WTC11 (cell line): ENCODE data around the gene FAM131C. TPM values are rescaled to one million over a fixed set of nuclear protein-coding genes. Genes with fewer than 3 reads are reported as not detected.
"Not testable (repeated sequence)": the region's sequence is repeated elsewhere in the genome, so short reads cannot be mapped to it uniquely, and the experiment has no call there.

ENCODE experiments used
- ATAC-seq: fragments of 200-7000 bp; cut with Tn5 transposase; 2 replicates; pipeline ENCODE4 v1.10.0; 2021; ENCODE audit warnings: mild to moderate bottlenecking, moderate library complexity
- CTCF ChIA-PET: fragments of 300-600 bp; sonication (Branson Sonifier 250); formaldehyde crosslinking; loops from one replicate; lab custom pipeline; 2021; ENCODE audit warnings: antibody characterized with exemption; lab: Charles Lee
- POLR2A ChIA-PET: fragments of 350-600 bp; sonication (Branson Sonifier 250); formaldehyde crosslinking; loops from one replicate; lab custom pipeline; 2021; ENCODE audit warnings: antibody characterized with exemption; lab: Charles Lee
- DNase-seq: peaks from one replicate; pipeline ENCODE4 v3.0.0; 2021; ENCODE audit warnings: low spot score
- H3K27ac Mint-ChIP-seq: 2 replicates; pipeline ENCODE4 v1.8.0; 2021; ENCODE audit warnings: mixed read lengths
- H3K27me3 Mint-ChIP-seq: 2 replicates; pipeline ENCODE4 v1.8.0; 2021; ENCODE audit warnings: low read depth, mild to moderate bottlenecking, moderate library complexity, mixed read lengths
- H3K36me3 Mint-ChIP-seq: 2 replicates; pipeline ENCODE4 v1.8.0; 2021; ENCODE audit warnings: mixed read lengths
- H3K4me1 Mint-ChIP-seq: 2 replicates; pipeline ENCODE4 v1.8.0; 2022; ENCODE audit warnings: mixed read lengths
- H3K4me3 Mint-ChIP-seq: 2 replicates; pipeline ENCODE4 v1.8.0; 2021; ENCODE audit warnings: mild to moderate bottlenecking, moderate library complexity, mixed read lengths
- H3K9me3 Mint-ChIP-seq: 2 replicates; pipeline ENCODE4 v1.8.0; 2021; ENCODE audit warnings: mixed read lengths
- ATF2 ChIP-seq: sonication (generic); formaldehyde crosslinking; IDR thresholded peaks from 2 replicates; pipeline ENCODE4 v1.8.1; 2022; ENCODE audit warnings: low read depth, missing genetic modification reagents, borderline replicate concordance
- CREM ChIP-seq: sonication (generic); formaldehyde crosslinking; IDR thresholded peaks from 2 replicates; pipeline ENCODE4 v1.8.1; 2022; ENCODE audit warnings: mild to moderate bottlenecking, missing genetic modification reagents, moderate library complexity
- E2F5 ChIP-seq: sonication (generic); formaldehyde crosslinking; IDR thresholded peaks from 2 replicates; pipeline ENCODE4 v1.8.1; 2022; ENCODE audit warnings: mild to moderate bottlenecking, moderate library complexity, missing genetic modification reagents
- ESRRA ChIP-seq: sonication (generic); formaldehyde crosslinking; IDR thresholded peaks from 2 replicates; pipeline ENCODE4 v1.8.1; 2022; ENCODE audit warnings: mild to moderate bottlenecking, missing genetic modification reagents, borderline replicate concordance
- FOXP4 ChIP-seq: sonication (generic); formaldehyde crosslinking; IDR thresholded peaks from 2 replicates; pipeline ENCODE4 v1.8.0; 2022; ENCODE audit warnings: mild to moderate bottlenecking, missing genetic modification reagents
- IRF2 ChIP-seq: sonication (generic); formaldehyde crosslinking; IDR thresholded peaks from 2 replicates; pipeline ENCODE4 v1.8.0; 2022; ENCODE audit warnings: low read depth, missing genetic modification reagents, borderline replicate concordance
- JUN ChIP-seq: sonication (generic); formaldehyde crosslinking; IDR thresholded peaks from 2 replicates; pipeline ENCODE4 v1.8.0; 2023; ENCODE audit warnings: mild to moderate bottlenecking, missing genetic modification reagents
- MAX ChIP-seq: sonication (generic); formaldehyde crosslinking; IDR thresholded peaks from 2 replicates; pipeline ENCODE4 v1.8.0; 2022; ENCODE audit warnings: mild to moderate bottlenecking, missing genetic modification reagents
- NFE2L1 ChIP-seq: sonication (generic); formaldehyde crosslinking; IDR thresholded peaks from 2 replicates; pipeline ENCODE4 v1.8.1; 2023; ENCODE audit warnings: missing genetic modification reagents
- NR3C1 ChIP-seq: sonication (generic); formaldehyde crosslinking; conservative IDR thresholded peaks from 2 replicates; pipeline ENCODE4 v1.8.1; 2023; ENCODE audit warnings: low read depth, mild to moderate bottlenecking, missing genetic modification reagents
- OVOL2 ChIP-seq: fragments of 250-450 bp; sonication (Bioruptor Pico); IDR thresholded peaks from 2 replicates; pipeline ENCODE4 v1.9.0; 2021; ENCODE audit warnings: mild to moderate bottlenecking, borderline replicate concordance
- RELA ChIP-seq: sonication (generic); formaldehyde crosslinking; IDR thresholded peaks from 2 replicates; pipeline ENCODE4 v1.8.1; 2022; ENCODE audit warnings: missing genetic modification reagents, mild to moderate bottlenecking, borderline replicate concordance
- STAT6 ChIP-seq: sonication (generic); formaldehyde crosslinking; conservative IDR thresholded peaks from 2 replicates; pipeline ENCODE4 v1.8.1; 2023; ENCODE audit warnings: mild to moderate bottlenecking, low read depth, missing genetic modification reagents, moderate library complexity
- TEAD1 ChIP-seq: sonication (generic); formaldehyde crosslinking; IDR thresholded peaks from 2 replicates; pipeline ENCODE4 v1.8.0; 2022; ENCODE audit warnings: mild to moderate bottlenecking, missing genetic modification reagents
- total RNA-seq: library from RNA; stranded (reverse); gene quantifications from 3 replicates; pipeline ENCODE4 v1.2.3, GENCODE V29; 2021

Gene FAM131C
- total RNA-seq, 1 experiment from 2014 or later = 1.4 TPM

GRCh38 chr1:16042096-16042495, 31.4 kb downstream of the FAM131C start:
- ATAC-seq (no peak; the same call in 1 of the 2 replicates), DNase-seq (no peak)
- Mint-ChIP-seq H3K36me3 (no peaks in the 10 kb centered on the region), H3K27me3 (peaks cover 1% of the 10 kb centered on the region), H3K4me3 (no peak overlapping the region), H3K4me1 (no peaks in the 10 kb centered on the region), H3K27ac (no peak overlapping the region), H3K9me3 (no peaks in the 10 kb centered on the region)
- CTCF ChIA-PET = interaction anchor here (2.7 kb wide), 1 partner anchor 13 kb away, joined by 9 read pairs; no protein-coding TSS in a partner anchor
- POLR2A ChIA-PET = no interaction called here
- no peak for TF ChIP-seq ATF2 (CRISPR knock-in tag)
- no peak for TF ChIP-seq NFE2L1
- TF ChIP-seq ESRRA (CRISPR knock-in tag) = no peak
- no peak for TF ChIP-seq RELA (CRISPR knock-in tag)
- no peak for TF ChIP-seq IRF2 (CRISPR knock-in tag)
- no peak for TF ChIP-seq E2F5 (CRISPR knock-in tag)
- TF ChIP-seq FOXP4 (CRISPR knock-in tag) = no peak
- TF ChIP-seq OVOL2 = no peak
- TF ChIP-seq TEAD1 = no peak
- no peak for TF ChIP-seq NR3C1
- TF ChIP-seq CREM = no peak
- no peak for TF ChIP-seq JUN (CRISPR knock-in tag)
- TF ChIP-seq, all 79 proteins: peak for 0

- no peak for ATAC-seq
- no peak overlapping the region for H3K27ac Mint-ChIP-seq
- no peaks in the 10 kb centered on the region for H3K27me3 Mint-ChIP-seq
- H3K36me3 Mint-ChIP-seq = no peaks in the 10 kb centered on the region
- TF ChIP-seq STAT6 (CRISPR knock-in tag) = no peak
- no peak for TF ChIP-seq MAX (CRISPR knock-in tag)
- H3K4me3 Mint-ChIP-seq = no peak overlapping the region
- H3K4me1 Mint-ChIP-seq = no peaks in the 10 kb centered on the region
- DNase-seq = no peak
- no peaks in the 10 kb centered on the region for H3K9me3 Mint-ChIP-seq
- ChIA-PET POLR2A (no interaction called here), CTCF (interaction anchor here (2.7 kb wide), 1 partner anchor 14 kb away, joined by 9 read pairs; no protein-coding TSS in a partner anchor)
Measured at GRCh38 chr1:16041200-16041599, 32.3 kb downstream of the FAM131C start.

GRCh38 chr1:16039871-16040270, 33.6 kb downstream of the FAM131C start:
- DNase-seq, POLR2A ChIA-PET, H3K9me3 Mint-ChIP-seq, H3K27ac Mint-ChIP-seq, ATAC-seq, H3K4me1 Mint-ChIP-seq, H3K27me3 Mint-ChIP-seq, H3K36me3 Mint-ChIP-seq, H3K4me3 Mint-ChIP-seq: not testable (repeated sequence)
- CTCF ChIA-PET = interaction anchor here (1.5 to 2.7 kb wide), 2 partner anchors 15 to 16 kb away, joined by 4 to 9 read pairs; no protein-coding TSS in a partner anchor
